CD4-positive, alpha-beta T cell (primary cell): ENCODE results near the gene TRMT44. TPM values are rescaled to one million over a fixed set of nuclear protein-coding genes. Genes with fewer than 3 reads are reported as not detected.

Source experiments
- ATAC-seq: fragments of 200-7000 bp; cut with Tn5 transposase; one replicate; pipeline ENCODE4 v1.10.0; 2022; ENCODE audit warnings: mild to moderate bottlenecking; ENCODE audit not compliant: poor library complexity
- CTCF ChIA-PET: fragments of 350-600 bp; sonication (Branson Sonifier 250); formaldehyde crosslinking; loops from one replicate; lab custom pipeline; 2021; ENCODE audit warnings: antibody characterized with exemption, inconsistent platforms; lab: Charles Lee
- POLR2A ChIA-PET: fragments of 350-600 bp; sonication (Branson Sonifier 250); formaldehyde crosslinking; loops from one replicate; lab custom pipeline; 2021; ENCODE audit warnings: antibody characterized with exemption, inconsistent platforms; lab: Charles Lee
- DNase-seq, 14 experiments: peaks; one replicate each; pipeline ENCODE4 v3.0.0-alpha.2; 2013 to 2020; ENCODE audit warnings: mixed read lengths in 2 of 14
- H3K27ac ChIP-seq, 2 donors: one replicate each; pipeline versions ENCODE4 v1.5.1 to v1.7.0; 2013; ENCODE audit warnings: low read length in 2 of 2, low read depth in 1 of 2, mild to moderate bottlenecking in 1 of 2
- H3K27me3 ChIP-seq, 2 experiments: 1 replicate in 1 of 2; 2 replicates in 1 of 2; pipeline versions ENCODE4 v1.6.1 to v1.7.0; 2013; ENCODE audit warnings: low read length in 2 of 2, control low read depth in 1 of 2, mild to moderate bottlenecking in 1 of 2, moderate library complexity in 1 of 2; ENCODE audit not compliant: insufficient read depth in 2 of 2, control insufficient read depth in 1 of 2
- H3K36me3 ChIP-seq: one replicate; pipeline ENCODE4 v1.6.1; 2013; ENCODE audit warnings: low read length, control low read depth; ENCODE audit not compliant: insufficient read depth
- H3K4me1 ChIP-seq: one replicate; pipeline ENCODE4 v1.6.1; 2013; ENCODE audit warnings: low read length, control low read depth; ENCODE audit not compliant: insufficient read depth
- H3K4me3 ChIP-seq: one replicate; pipeline ENCODE4 v1.5.1; 2013; ENCODE audit warnings: mild to moderate bottlenecking, low read length, moderate library complexity
- H3K9me3 ChIP-seq, 2 experiments: 1 replicate in 1 of 2; 2 replicates in 1 of 2; pipeline versions ENCODE4 v1.6.1 to v1.7.0; 2013; ENCODE audit warnings: low read length in 2 of 2, mild to moderate bottlenecking in 2 of 2, control low read depth in 1 of 2, moderate library complexity in 1 of 2; ENCODE audit not compliant: control insufficient read depth in 1 of 2, insufficient read depth in 1 of 2
- H3K27ac Mint-ChIP-seq: one replicate; pipeline ENCODE4 v1.8.0; 2020; ENCODE audit warnings: mixed read lengths
- H3K27me3 Mint-ChIP-seq: one replicate; pipeline ENCODE4 v1.8.0; 2021; ENCODE audit warnings: mixed read lengths
- H3K36me3 Mint-ChIP-seq: one replicate; pipeline ENCODE4 v1.8.0; 2021; ENCODE audit warnings: low read depth, mixed read lengths
- H3K4me1 Mint-ChIP-seq: one replicate; pipeline ENCODE4 v1.8.0; 2021; ENCODE audit warnings: low read depth, mixed read lengths
- H3K4me3 Mint-ChIP-seq: one replicate; pipeline ENCODE4 v1.8.0; 2020; ENCODE audit warnings: mild to moderate bottlenecking, mixed read lengths
- H3K9me3 Mint-ChIP-seq: one replicate; pipeline ENCODE4 v1.8.0; 2020; ENCODE audit warnings: mixed read lengths
- intact Hi-C, 2 experiments: fragments of 100-400 bp; cut with DNase I in 1 of 2; cut with micrococcal nuclease in 1 of 2; formaldehyde crosslinking; loops; one replicate each; pipeline versions ENCODE4 v1.15.1 to v1.9.0; 2023 to 2025; cut with DNase I, micrococcal nuclease
- total RNA-seq, 174 experiments: library from RNA in 2 of 174; stranded (reverse) in 2 of 174; gene quantifications; one replicate each; pipeline ENCODE4 v1.2.3 and lab custom pipeline; 2021 to 2026
- TF ChIP-seq, protein P1 (sequence below): fragments of 200-600 bp; IDR thresholded peaks from one replicate; pipeline ENCODE4 v1.8.0; 2022; ENCODE audit warnings: antibody characterized with exemption, mild to moderate bottlenecking

The TRMT44 gene
- total RNA-seq, 2 experiments from 2014 or later = 25.6 to 29.2 TPM

DNA sequence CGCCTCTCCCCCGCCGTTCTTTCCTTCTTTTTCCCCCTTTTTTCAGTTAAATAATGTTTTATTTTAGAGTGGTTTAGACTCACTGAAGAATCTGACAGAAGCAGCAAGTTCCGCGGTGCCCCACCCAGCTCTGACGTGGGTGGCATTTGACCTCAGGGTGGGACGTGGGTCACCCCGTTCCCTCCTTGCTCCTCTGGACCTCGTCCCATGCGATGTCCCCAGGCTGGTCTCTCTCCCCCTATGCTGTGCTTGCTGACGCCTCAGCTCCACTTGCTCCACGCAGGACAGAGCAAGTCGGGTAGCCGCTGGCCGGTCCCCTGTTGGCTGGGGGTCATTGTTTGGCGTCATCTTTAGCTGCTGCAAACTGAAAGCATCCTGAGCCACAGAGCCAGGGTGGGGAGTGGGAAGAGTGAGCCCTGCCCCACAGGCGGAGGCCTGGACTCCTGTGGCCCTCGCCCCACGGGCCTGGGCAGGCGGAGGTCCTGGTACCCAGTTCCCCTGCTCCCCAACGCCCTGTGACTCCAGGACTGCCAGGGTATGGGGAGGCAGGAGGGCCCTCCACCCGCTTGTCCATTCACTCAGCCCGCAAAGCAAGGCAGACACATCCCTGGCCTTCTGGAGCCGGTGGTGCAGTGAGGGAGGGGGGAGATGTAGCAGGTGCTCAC lies 30.8 kb downstream of the TRMT44 start:
- no peak overlapping the region for H3K27ac ChIP-seq
- peaks cover 38% of the 10 kb centered on the region for H3K36me3 ChIP-seq
- Mint-ChIP-seq H3K9me3 (no peaks in the 10 kb centered on the region), H3K36me3 (peaks cover 39% of the 10 kb centered on the region), H3K27ac (no peak overlapping the region), H3K4me3 (no peak overlapping the region), H3K27me3 (no peaks in the 10 kb centered on the region), H3K4me1 (no peaks in the 10 kb centered on the region)
- ChIA-PET POLR2A (no interaction called here), CTCF (no interaction called here)
- ATAC-seq (no peak), DNase-seq (no peak)
- no peak overlapping the region for H3K4me3 ChIP-seq
- no peaks in the 10 kb centered on the region for H3K27me3 ChIP-seq
- H3K4me1 ChIP-seq = no peaks in the 10 kb centered on the region
- H3K9me3 ChIP-seq = no peaks in the 10 kb centered on the region
- TF ChIP-seq, protein P1, sequence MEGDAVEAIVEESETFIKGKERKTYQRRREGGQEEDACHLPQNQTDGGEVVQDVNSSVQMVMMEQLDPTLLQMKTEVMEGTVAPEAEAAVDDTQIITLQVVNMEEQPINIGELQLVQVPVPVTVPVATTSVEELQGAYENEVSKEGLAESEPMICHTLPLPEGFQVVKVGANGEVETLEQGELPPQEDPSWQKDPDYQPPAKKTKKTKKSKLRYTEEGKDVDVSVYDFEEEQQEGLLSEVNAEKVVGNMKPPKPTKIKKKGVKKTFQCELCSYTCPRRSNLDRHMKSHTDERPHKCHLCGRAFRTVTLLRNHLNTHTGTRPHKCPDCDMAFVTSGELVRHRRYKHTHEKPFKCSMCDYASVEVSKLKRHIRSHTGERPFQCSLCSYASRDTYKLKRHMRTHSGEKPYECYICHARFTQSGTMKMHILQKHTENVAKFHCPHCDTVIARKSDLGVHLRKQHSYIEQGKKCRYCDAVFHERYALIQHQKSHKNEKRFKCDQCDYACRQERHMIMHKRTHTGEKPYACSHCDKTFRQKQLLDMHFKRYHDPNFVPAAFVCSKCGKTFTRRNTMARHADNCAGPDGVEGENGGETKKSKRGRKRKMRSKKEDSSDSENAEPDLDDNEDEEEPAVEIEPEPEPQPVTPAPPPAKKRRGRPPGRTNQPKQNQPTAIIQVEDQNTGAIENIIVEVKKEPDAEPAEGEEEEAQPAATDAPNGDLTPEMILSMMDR = no peak
- intact Hi-C loops = no loop called here

DNA sequence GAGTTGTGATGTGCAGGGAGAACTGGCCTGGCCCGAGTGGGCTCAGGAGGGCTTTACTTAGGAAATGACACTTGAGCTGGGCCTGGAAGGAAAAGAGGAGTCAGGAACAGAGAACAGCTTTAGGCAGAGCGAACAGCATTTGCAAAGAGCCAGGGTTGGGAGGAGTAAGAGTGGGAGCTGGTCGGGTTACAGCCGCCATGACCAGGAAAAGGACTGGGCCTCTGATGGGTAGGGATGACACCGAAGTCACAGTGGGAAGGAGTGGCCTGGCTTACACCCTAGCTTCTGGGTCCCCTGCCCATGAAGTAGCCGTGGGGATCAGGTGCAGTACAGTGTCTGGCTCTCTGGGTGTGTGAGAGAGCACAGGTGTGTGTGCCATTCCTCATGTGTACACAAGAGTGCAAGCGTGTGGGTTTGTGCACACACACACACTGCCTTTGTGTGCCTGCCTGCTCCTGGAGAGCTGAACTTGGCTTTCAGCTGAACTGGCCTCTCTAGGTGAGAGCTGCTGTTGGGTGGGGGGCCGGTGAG lies 31.6 kb downstream of the TRMT44 start:
- H3K4me1 ChIP-seq = no peaks in the 10 kb centered on the region
- no peak overlapping the region for H3K27ac Mint-ChIP-seq
- no peaks in the 10 kb centered on the region for H3K27me3 Mint-ChIP-seq
- H3K4me1 Mint-ChIP-seq = no peaks in the 10 kb centered on the region
- no peak overlapping the region for H3K4me3 Mint-ChIP-seq
- H3K36me3 Mint-ChIP-seq = peaks cover 39% of the 10 kb centered on the region
- H3K27me3 ChIP-seq = no peaks in the 10 kb centered on the region
- CTCF ChIA-PET = no interaction called here
- no peak for ATAC-seq
- no peak for DNase-seq
- H3K9me3 ChIP-seq = no peaks in the 10 kb centered on the region
- POLR2A ChIA-PET = no interaction called here
- H3K27ac ChIP-seq = no peak overlapping the region
- intact Hi-C loops = no loop called here
- H3K4me3 ChIP-seq = no peak overlapping the region
- peaks cover 35% of the 10 kb centered on the region for H3K36me3 ChIP-seq
- TF ChIP-seq, protein P1 = no peak
- no peaks in the 10 kb centered on the region for H3K9me3 Mint-ChIP-seq

DNA sequence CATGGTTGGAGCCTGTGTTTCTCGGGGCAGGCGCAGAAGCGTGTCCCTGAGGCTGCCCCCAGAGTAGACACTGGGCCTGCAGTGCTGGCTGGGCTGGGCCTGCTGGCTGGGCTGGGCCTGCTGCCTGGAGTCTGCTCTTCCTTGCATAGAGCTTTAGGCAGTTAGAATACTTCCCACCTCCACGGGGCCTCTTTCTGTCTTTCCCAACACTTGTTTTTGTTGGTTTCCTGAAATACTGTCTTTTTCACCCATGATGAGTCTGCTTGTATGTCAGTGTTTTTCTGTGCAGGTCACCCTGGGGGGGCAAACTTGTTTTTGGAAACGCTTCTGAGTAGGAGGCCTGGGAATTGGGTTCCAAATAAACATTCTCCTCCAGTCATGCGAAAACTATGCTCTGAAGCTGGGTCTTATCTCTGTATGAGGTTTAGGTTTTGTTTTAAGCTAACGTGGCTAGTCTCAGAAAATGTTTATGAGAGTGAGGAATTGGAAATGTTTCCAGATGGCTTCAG lies 32.2 kb downstream of the TRMT44 start:
- POLR2A ChIA-PET = no interaction called here
- ATAC-seq = no peak
- intact Hi-C loops = no loop called here
- Mint-ChIP-seq H3K27ac (no peak overlapping the region), H3K4me3 (no peak overlapping the region), H3K4me1 (no peaks in the 10 kb centered on the region), H3K9me3 (no peaks in the 10 kb centered on the region), H3K36me3 (peaks cover 39% of the 10 kb centered on the region), H3K27me3 (no peaks in the 10 kb centered on the region)
- no peaks in the 10 kb centered on the region for H3K9me3 ChIP-seq
- no peaks in the 10 kb centered on the region for H3K4me1 ChIP-seq
- H3K4me3 ChIP-seq = no peak overlapping the region
- H3K36me3 ChIP-seq = peaks cover 34% of the 10 kb centered on the region
- H3K27me3 ChIP-seq = no peaks in the 10 kb centered on the region
- H3K27ac ChIP-seq = no peak overlapping the region
- no peak for DNase-seq
- TF ChIP-seq, protein P1 = no peak
- CTCF ChIA-PET = no interaction called here
